ENCODE measurements around the gene COMP.

COMP gene

DNA sequence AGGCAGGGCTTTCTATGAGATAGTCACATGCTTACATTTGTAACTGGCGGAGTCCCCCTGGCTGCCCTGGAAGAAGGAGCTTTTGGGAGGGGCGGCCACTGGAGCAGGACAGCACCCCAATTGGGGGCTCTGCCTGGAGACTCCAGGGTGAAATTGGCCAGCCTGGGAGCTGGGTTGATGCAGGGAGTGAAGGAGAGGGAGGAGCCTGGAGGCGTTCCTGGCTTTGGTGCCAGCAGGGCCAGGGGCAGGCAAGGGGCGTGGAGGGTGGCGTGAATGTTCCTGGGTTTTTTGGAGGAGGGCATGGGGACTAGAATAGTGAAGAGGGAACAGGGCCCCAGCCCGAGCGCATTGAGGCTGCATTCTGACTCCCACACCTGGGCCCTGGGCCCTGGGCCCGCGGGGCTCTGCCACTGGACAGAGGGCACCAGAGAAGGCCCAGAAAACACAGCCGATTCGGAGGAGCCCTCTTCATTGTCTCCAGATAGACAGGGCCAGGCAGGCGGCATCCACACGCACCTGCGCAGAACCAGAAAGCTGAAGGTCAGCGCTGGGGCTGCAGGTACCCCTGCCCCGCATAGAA lies 29.5 kb downstream of the COMP start:
- Histone ChIP-seq H3K36me3 (ENCODE audit: control insufficient read depth, low read depth, low read length) (no peaks in the 10 kb centered on the region), H3K4me3 (ENCODE audit: low read length) (no peak overlapping the region), H3K27ac (ENCODE audit: low read length) (no peak overlapping the region), H3K9me3 (ENCODE audit: control insufficient read depth, low read depth, low read length) (no peaks in the 10 kb centered on the region), H3K4me1 (ENCODE audit: control insufficient read depth, low read depth, low read length) (no peaks in the 10 kb centered on the region), H3K9ac (ENCODE audit: low read length) (no peak overlapping the region), H3K27me3 (ENCODE audit: control insufficient read depth, insufficient read depth, low read length) (peaks cover 26% of the 10 kb centered on the region)

DNA sequence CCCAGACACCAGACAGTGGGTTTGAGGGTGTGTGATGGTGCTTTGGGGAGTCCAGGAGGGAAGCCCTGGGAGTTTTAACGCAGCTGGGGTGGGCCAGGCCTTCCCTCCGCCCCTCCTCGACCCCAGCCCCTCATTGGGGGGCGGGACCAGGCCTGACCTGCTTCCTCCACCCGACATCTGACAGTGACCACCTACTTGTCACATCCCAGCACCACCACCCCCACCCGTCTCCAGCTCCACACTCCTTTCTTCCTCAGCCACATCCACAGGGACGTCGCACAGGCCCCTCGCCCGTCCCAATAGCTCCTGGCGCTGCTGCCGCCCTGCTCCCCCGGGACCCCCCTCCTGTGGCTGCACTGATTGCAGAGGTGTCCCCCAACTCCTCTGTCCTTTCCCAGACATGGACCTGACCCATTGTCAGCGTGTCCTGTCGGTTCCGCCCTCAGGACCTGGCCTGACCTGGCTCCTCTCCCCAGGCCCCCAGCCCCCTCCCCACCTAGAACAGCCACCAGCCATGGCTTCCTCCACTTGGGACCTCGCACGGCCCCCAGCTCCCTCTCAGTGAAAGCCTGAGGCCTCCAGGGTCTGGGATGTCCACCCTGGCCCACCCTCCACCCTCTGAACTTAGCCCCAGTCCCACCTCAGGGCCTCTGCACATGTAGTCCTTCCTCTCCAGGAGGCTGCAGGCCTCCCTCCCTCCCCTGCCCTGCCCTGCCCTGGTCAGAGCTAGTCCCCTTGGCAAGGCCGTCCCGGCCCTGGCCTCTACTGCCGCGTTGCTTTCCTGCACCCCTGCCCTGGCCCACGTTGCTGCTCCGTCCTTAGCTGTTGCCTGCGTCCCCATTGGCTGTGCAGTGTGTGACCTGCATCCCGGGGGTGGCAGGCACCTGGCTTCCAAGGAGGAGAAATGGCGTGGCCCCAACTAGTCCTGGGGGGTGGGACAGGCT lies 30.4 kb downstream of the COMP start:
- no peak overlapping the region for H3K9ac ChIP-seq (ENCODE audit: low read length)
- no peak overlapping the region for H3K4me3 ChIP-seq (ENCODE audit: low read length)
- H3K9me3 ChIP-seq (ENCODE audit: control insufficient read depth, low read depth, low read length) = no peaks in the 10 kb centered on the region
- no peaks in the 10 kb centered on the region for H3K36me3 ChIP-seq (ENCODE audit: control insufficient read depth, low read depth, low read length)
- no peak overlapping the region for H3K27ac ChIP-seq (ENCODE audit: low read length)
- H3K4me1 ChIP-seq (ENCODE audit: control insufficient read depth, low read depth, low read length) = no peaks in the 10 kb centered on the region
- H3K27me3 ChIP-seq (ENCODE audit: control insufficient read depth, insufficient read depth, low read length) = peaks cover 20% of the 10 kb centered on the region

- no peak overlapping the region for H3K4me3 ChIP-seq (ENCODE audit: low read length)
- H3K27ac ChIP-seq (ENCODE audit: low read length) = no peak overlapping the region
- H3K9me3 ChIP-seq (ENCODE audit: control insufficient read depth, low read depth, low read length) = no peaks in the 10 kb centered on the region
- H3K4me1 ChIP-seq (ENCODE audit: control insufficient read depth, low read depth, low read length) = no peaks in the 10 kb centered on the region
- H3K36me3 ChIP-seq (ENCODE audit: control insufficient read depth, low read depth, low read length) = no peaks in the 10 kb centered on the region
- H3K27me3 ChIP-seq (ENCODE audit: control insufficient read depth, insufficient read depth, low read length) = peaks cover 14% of the 10 kb centered on the region
- no peak overlapping the region for H3K9ac ChIP-seq (ENCODE audit: low read length)
Measured at GRCh38 chr19:18759995-18760426, 31.1 kb downstream of the COMP start.

DNA sequence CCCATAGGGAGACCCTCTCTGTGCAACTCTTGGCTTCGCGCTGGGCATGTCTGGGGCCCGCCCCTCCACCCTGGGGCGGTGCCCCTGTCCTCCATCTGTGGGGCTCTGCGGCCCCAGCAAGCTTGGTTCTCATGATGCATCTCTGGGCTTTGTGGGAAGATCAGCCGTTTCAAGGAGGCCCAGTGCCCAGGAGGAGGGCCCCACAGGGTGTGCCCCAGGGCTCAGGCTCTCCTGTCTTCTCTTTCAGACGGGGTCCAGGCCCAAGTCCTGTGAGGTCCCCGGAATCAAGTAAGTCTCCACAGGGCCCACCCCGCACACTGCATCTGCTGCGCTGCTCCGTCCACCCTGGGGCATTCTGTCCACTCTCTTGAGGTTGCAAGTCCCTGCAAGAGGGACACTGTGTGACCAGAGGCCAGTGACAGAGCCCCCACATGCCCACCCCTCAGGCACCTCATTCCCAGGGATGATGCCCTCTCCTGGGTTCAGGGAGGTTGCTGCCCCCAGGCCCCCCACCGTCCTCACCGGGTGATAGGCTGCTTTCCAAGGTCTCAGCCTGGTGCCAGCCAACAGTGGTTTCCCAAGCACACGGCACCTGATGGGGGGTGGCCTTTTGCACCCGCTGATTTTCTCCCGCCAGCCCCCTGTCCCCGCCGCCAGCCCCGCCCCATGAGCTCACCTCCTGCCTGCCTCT lies 31.7 kb downstream of the COMP start:
- Histone ChIP-seq H3K27ac (ENCODE audit: low read length) (no peak overlapping the region), H3K9me3 (ENCODE audit: control insufficient read depth, low read depth, low read length) (no peaks in the 10 kb centered on the region), H3K27me3 (ENCODE audit: control insufficient read depth, insufficient read depth, low read length) (peaks cover 8% of the 10 kb centered on the region), H3K36me3 (ENCODE audit: control insufficient read depth, low read depth, low read length) (no peaks in the 10 kb centered on the region), H3K4me3 (ENCODE audit: low read length) (no peak overlapping the region), H3K9ac (ENCODE audit: low read length) (no peak overlapping the region), H3K4me1 (ENCODE audit: control insufficient read depth, low read depth, low read length) (no peaks in the 10 kb centered on the region)

- Histone ChIP-seq H3K4me3 (ENCODE audit: low read length) (no peak overlapping the region), H3K27ac (ENCODE audit: low read length) (no peak overlapping the region)
Measured at GRCh38 chr19:18756896-18757295, 34.2 kb downstream of the COMP start.

DNA sequence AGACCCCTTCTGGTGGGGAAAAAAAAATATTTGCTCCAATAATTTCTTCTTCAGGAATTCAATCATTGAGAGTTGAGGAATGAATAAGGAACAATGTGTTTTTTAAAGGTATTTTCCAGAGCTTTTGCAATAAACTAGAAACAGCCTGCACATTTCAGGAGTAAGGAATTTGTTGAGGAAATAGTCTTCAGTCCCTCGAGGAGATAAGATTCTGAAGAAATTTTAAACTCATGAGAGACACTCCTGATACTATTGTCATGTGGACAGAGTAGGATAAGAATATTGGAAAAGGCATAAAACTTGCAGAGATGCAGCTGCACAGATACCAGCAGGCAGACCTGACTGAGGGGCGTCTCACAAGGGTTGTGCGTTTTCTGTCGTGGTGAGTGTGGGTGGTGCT lies 36.6 kb downstream of the COMP start:
- H3K4me3 ChIP-seq (ENCODE audit: low read length) = no peak overlapping the region
- no peak overlapping the region for H3K9ac ChIP-seq (ENCODE audit: low read length)
- no peak overlapping the region for H3K27ac ChIP-seq (ENCODE audit: low read length)
- H3K9me3 ChIP-seq (ENCODE audit: control insufficient read depth, low read depth, low read length) = no peaks in the 10 kb centered on the region
- H3K27me3 ChIP-seq (ENCODE audit: control insufficient read depth, insufficient read depth, low read length) = no peaks in the 10 kb centered on the region
- H3K4me1 ChIP-seq (ENCODE audit: control insufficient read depth, low read depth, low read length) = peaks cover 5% of the 10 kb centered on the region
- no peaks in the 10 kb centered on the region for H3K36me3 ChIP-seq (ENCODE audit: control insufficient read depth, low read depth, low read length)

More at GRCh38 chr19:18756896-18757295, 34.2 kb downstream of the COMP start:
- Histone ChIP-seq H3K36me3 (ENCODE audit: control insufficient read depth, low read depth, low read length) (no peaks in the 10 kb centered on the region), H3K27me3 (ENCODE audit: control insufficient read depth, insufficient read depth, low read length) (no peaks in the 10 kb centered on the region), H3K4me1 (ENCODE audit: control insufficient read depth, low read depth, low read length) (no peaks in the 10 kb centered on the region), H3K9me3 (ENCODE audit: control insufficient read depth, low read depth, low read length) (no peaks in the 10 kb centered on the region), H3K9ac (ENCODE audit: low read length) (no peak overlapping the region)

DNA sequence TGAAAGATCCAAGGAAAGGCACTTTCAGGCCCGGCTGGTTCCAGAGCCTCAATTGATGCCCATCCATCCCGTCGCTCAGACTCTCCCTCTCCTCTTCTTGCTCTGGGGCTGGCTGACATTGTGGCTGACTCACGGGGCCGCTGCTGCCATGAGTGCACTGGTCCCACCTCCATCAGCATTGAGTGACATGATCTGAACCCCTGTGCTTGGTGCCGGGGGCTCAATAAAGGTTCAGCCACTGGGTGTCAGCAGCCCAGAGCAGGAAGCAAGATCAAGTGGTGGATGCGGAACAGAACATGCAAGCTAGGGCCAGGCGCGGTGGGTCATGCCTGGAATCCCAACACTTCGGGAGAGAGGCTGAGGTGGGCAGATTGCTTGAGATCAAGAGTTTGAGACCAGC lies 39.5 kb downstream of the COMP start:
- no peaks in the 10 kb centered on the region for H3K36me3 ChIP-seq (ENCODE audit: control insufficient read depth, low read depth, low read length)
- peaks cover 9% of the 10 kb centered on the region for H3K4me1 ChIP-seq (ENCODE audit: control insufficient read depth, low read depth, low read length)
- no peak overlapping the region for H3K9ac ChIP-seq (ENCODE audit: low read length)
- no peaks in the 10 kb centered on the region for H3K9me3 ChIP-seq (ENCODE audit: control insufficient read depth, low read depth, low read length)
- no peak overlapping the region for H3K27ac ChIP-seq (ENCODE audit: low read length)
- no peaks in the 10 kb centered on the region for H3K27me3 ChIP-seq (ENCODE audit: control insufficient read depth, insufficient read depth, low read length)
- no peak overlapping the region for H3K4me3 ChIP-seq (ENCODE audit: low read length)

- Histone ChIP-seq H3K4me3 (ENCODE audit: low read length) (no peak overlapping the region), H3K9me3 (ENCODE audit: control insufficient read depth, low read depth, low read length) (no peaks in the 10 kb centered on the region), H3K9ac (ENCODE audit: low read length) (no peak overlapping the region), H3K27ac (ENCODE audit: low read length) (no peak overlapping the region), H3K27me3 (ENCODE audit: control insufficient read depth, insufficient read depth, low read length) (no peaks in the 10 kb centered on the region), H3K4me1 (ENCODE audit: control insufficient read depth, low read depth, low read length) (peaks cover 9% of the 10 kb centered on the region), H3K36me3 (ENCODE audit: control insufficient read depth, low read depth, low read length) (no peaks in the 10 kb centered on the region)
Measured at GRCh38 chr19:18750295-18750970, 40.7 kb downstream of the COMP start.

GRCh38 chr19:18749362-18750231 lies 41.5 kb downstream of the COMP start:
- Histone ChIP-seq H3K27me3 (ENCODE audit: control insufficient read depth, insufficient read depth, low read length) (no peaks in the 10 kb centered on the region), H3K4me3 (ENCODE audit: low read length) (no peak overlapping the region), H3K9me3 (ENCODE audit: control insufficient read depth, low read depth, low read length) (no peaks in the 10 kb centered on the region), H3K36me3 (ENCODE audit: control insufficient read depth, low read depth, low read length) (no peaks in the 10 kb centered on the region), H3K27ac (ENCODE audit: low read length) (no peak overlapping the region), H3K9ac (ENCODE audit: low read length) (no peak overlapping the region), H3K4me1 (ENCODE audit: control insufficient read depth, low read depth, low read length) (peaks cover 9% of the 10 kb centered on the region)

DNA sequence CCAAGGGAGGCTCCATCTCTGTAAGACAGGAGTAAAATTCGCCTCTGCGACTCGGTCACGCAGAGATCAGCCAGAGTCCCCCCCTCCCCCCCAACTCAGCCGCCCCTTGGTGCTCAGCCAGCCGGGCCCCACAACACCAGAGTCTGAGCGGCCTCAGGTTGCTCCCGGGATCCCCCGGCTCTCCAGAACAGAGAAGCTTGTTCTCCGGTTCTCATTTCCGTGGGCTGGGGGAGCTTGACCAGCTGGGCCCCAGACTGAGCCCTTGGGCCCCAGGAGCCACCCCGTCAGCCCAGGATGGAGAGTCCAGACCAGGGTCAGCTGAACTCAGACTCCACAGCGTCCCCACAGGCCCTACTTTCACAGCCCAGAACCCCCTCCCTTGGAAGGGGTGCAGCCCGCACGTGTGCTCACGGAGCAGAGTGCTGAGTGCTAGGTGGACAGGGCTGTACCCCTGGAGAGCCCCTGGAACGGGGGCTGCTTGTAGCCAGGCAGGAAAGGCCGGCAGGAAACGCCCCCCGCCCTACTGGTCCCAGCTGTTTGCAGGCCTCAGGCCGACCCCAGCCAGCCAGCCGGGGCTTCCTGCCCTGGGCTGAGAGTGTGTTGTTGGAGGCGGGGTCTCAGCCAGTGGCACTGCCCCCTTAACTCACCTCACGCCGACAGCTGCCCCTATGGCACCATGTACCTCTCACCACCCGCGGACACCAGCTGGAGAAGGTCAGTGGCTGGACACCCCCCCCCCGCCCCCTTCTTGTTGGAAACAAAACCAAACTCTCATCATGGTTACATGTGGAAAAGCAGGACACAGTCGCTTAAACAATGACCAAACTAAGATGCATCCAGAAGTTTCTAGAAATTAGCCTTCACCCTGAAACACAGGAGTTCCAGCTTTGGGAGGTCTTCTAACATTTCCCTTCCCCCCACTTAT lies 44.4 kb downstream of the COMP start:
- H3K27ac ChIP-seq (ENCODE audit: low read length) = no peak overlapping the region
- H3K9ac ChIP-seq (ENCODE audit: low read length) = no peak overlapping the region
- H3K4me1 ChIP-seq (ENCODE audit: control insufficient read depth, low read depth, low read length) = peaks cover 9% of the 10 kb centered on the region
- no peaks in the 10 kb centered on the region for H3K36me3 ChIP-seq (ENCODE audit: control insufficient read depth, low read depth, low read length)
- no peaks in the 10 kb centered on the region for H3K27me3 ChIP-seq (ENCODE audit: control insufficient read depth, insufficient read depth, low read length)
- H3K4me3 ChIP-seq (ENCODE audit: low read length) = no peak overlapping the region
- H3K9me3 ChIP-seq (ENCODE audit: control insufficient read depth, low read depth, low read length) = no peaks in the 10 kb centered on the region

Data from iPS-18a (cell line).